Stomach (tissue), 4 donors: ENCODE measurements around the gene ATP6AP1.

Experiments used
- EP300 ChIP-seq: sonication (generic); formaldehyde crosslinking; IDR thresholded peaks from one replicate; pipeline ENCODE4 v1.6.1; 2017; ENCODE audit warnings: antibody characterized with exemption
- POLR2A ChIP-seq, 4 donors: fragments of 450-650 bp; IDR thresholded peaks; one replicate each; pipeline ENCODE4 v1.6.1; 2016; ENCODE audit warnings: antibody characterized with exemption in 4 of 4, control low read depth in 2 of 4, mild to moderate bottlenecking in 1 of 4, moderate library complexity in 1 of 4
- TF ChIP-seq, protein P1 (sequence below), 7 experiments: fragments of 450-650 bp in 4 of 7; fragments of 200-600 bp in 3 of 7; sonication (generic) in 3 of 7; IDR thresholded peaks; one replicate each; pipeline ENCODE4 v1.5.1; 2016 to 2019; ENCODE audit warnings: antibody characterized with exemption in 7 of 7, control low read depth in 2 of 7, mild to moderate bottlenecking in 1 of 7

DNA sequence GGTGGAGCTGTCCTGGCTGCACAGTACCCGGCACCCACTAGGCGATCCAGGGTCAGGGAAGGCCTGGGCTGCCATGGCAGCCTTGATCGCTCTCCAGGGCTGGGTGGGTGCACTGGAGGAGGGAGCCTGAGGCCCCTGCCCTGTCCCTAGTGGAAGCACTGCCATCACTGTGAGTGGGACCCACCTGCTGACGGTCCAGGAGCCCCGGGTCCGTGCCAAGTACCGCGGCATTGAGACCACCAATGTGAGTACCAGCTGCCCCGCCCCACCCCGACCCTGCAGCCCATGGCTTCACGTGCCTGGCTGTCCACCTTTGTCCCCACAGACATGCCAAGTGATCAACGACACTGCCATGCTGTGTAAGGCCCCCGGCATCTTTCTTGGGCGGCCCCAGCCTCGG is 38.4 kb downstream of the ATP6AP1 start:
- TF ChIP-seq POLR2A (IDR thresholded peaks at IDR 0.05) (no peak), EP300 (no peak)
- TF ChIP-seq, protein P1, sequence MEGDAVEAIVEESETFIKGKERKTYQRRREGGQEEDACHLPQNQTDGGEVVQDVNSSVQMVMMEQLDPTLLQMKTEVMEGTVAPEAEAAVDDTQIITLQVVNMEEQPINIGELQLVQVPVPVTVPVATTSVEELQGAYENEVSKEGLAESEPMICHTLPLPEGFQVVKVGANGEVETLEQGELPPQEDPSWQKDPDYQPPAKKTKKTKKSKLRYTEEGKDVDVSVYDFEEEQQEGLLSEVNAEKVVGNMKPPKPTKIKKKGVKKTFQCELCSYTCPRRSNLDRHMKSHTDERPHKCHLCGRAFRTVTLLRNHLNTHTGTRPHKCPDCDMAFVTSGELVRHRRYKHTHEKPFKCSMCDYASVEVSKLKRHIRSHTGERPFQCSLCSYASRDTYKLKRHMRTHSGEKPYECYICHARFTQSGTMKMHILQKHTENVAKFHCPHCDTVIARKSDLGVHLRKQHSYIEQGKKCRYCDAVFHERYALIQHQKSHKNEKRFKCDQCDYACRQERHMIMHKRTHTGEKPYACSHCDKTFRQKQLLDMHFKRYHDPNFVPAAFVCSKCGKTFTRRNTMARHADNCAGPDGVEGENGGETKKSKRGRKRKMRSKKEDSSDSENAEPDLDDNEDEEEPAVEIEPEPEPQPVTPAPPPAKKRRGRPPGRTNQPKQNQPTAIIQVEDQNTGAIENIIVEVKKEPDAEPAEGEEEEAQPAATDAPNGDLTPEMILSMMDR (IDR thresholded peaks at IDR 0.05): no peak
